ENCODE measurements around the gene MAVS. TPM values are rescaled to one million over a fixed set of nuclear protein-coding genes. Genes with fewer than 3 reads are reported as not detected.
A peak's percentile ranks its signal among the peaks of the same experiment; 100 is the strongest.

The MAVS gene
- total and polyA plus RNA-seq, 9 of the 15 experiments (the other 6 are each of a cell fraction or from before 2014, with no cell fraction given), result 1.6 to 22.0 (median 11.3) TPM

DNA sequence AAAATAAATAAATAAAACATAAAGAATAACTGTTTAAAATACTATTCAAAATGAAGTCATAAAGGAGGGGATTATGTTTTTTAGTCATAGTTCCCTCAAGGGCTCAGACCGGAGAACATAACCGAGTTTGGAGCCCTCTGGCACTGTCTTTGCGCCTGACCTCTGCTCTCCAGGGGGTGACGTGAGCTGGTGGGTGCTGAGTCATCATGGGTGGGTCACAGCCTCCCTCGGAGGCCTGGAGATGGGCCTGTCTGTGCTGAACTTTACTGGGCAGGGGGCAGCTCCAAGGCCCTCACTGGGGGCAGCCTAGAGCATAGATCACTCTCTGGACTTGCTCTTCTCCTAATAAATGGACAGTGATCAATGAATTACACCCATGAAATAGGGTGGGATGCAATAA is 3.1 kb upstream of the MAVS start (continued):
- TF ChIP-seq ZNF3 (CRISPR knock-in tag; IDR thresholded peaks at IDR 0.05) (no peak), ZNF316 (IDR thresholded peaks at IDR 0.05) (peak; percentile 96), FOXP1 (CRISPR knock-in tag; IDR thresholded peaks at IDR 0.05) (no peak), HMG20B (CRISPR knock-in tag; IDR thresholded peaks at IDR 0.05) (no peak), PML (IDR thresholded peaks at IDR 0.05; ENCODE audit: low read length) (no peak), PHF21A (IDR thresholded peaks at IDR 0.05; ENCODE audit: borderline replicate concordance, low read depth) (no peak), BHLHE40 (IDR thresholded peaks at IDR 0.05; ENCODE audit: low read length) (no peak), NCOA6 (IDR thresholded peaks at IDR 0.05) (no peak), RBM14 (IDR thresholded peaks at IDR 0.05; ENCODE audit: borderline replicate concordance, insufficient read depth, low read depth, low read length) (no peak), PHTF2 (CRISPR knock-in tag; IDR thresholded peaks at IDR 0.05) (no peak), PTRF (tag; IDR thresholded peaks at IDR 0.05) (no peak), MTA1 (IDR thresholded peaks at IDR 0.05; ENCODE audit: borderline replicate concordance) (no peak), HEY1 (CRISPR knock-in tag; IDR thresholded peaks at IDR 0.05; ENCODE audit: borderline replicate concordance) (no peak), KDM5B (IDR thresholded peaks at IDR 0.05; ENCODE audit: insufficient replicate concordance, low read depth, low read length) (peak; percentile 50), FOXJ3 (CRISPR knock-in tag; IDR thresholded peaks at IDR 0.05) (no peak)
- TF ChIP-seq, protein P1, sequence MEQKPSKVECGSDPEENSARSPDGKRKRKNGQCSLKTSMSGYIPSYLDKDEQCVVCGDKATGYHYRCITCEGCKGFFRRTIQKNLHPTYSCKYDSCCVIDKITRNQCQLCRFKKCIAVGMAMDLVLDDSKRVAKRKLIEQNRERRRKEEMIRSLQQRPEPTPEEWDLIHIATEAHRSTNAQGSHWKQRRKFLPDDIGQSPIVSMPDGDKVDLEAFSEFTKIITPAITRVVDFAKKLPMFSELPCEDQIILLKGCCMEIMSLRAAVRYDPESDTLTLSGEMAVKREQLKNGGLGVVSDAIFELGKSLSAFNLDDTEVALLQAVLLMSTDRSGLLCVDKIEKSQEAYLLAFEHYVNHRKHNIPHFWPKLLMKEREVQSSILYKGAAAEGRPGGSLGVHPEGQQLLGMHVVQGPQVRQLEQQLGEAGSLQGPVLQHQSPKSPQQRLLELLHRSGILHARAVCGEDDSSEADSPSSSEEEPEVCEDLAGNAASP (IDR thresholded peaks at IDR 0.05), result no peak
